DMS153 treated with DMSO at 0.1 percent for 48 hours (cell line): ENCODE results near the gene PPP4R2.
"Not testable (repeated sequence)": the region's sequence is repeated elsewhere in the genome, so short reads cannot be mapped to it uniquely, and the experiment has no call there.

ENCODE experiments used
- DNase-seq: peaks from one replicate; lab custom pipeline; 2025; ENCODE audit not compliant: unreplicated experiment; lab: John Stamatoyannopoulos, UW

The PPP4R2 gene

GRCh38 chr3:73021301-73021835 is 24.8 kb downstream of the PPP4R2 start:
- DNase-seq: no peak

DNA sequence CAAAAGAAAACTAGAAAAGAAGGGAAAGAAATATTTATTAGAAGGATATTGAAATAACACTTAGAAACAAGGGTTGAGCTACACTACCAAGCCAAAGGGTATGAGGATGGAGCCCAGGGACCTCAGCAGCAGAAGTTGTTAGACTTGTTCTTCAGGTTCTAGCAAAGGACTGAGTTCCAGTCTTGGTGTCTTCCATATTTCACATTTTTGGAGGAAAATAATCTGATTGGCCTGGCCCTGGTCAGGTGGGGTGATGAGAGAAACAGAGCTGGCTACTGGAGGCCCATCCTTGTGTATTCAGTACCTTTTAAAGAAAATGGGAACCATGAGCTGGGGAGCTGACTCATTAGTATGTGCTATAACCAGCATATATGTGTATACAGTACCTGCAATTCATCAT is 28.2 kb downstream of the PPP4R2 start:
- no peak for DNase-seq

- no peak for DNase-seq
Observed at GRCh38 chr3:73026111-73026759, 29.6 kb downstream of the PPP4R2 start.

- DNase-seq: no peak
Observed at GRCh38 chr3:73026760-73027113, 30.1 kb downstream of the PPP4R2 start.

DNA sequence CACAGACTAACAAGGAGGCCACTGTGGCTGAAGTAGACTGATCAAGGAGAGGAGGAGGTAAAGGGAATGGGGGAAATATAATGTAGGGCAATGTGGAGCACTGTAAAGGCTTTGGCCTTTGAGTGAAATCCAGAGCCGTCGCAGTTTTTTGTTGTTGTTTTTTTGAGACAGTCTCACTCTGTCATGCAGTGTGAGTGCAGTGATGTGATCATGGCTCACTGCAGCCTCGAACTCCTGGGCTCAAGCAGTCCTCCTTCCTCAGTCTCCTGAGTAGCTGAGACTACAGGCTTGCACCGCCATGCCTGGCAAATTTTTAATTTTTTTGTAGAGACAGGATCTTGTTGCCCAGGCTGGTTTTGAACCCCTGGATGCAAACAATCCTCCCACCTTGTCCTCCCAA is 32.2 kb downstream of the PPP4R2 start:
- DNase-seq: no peak

DNA sequence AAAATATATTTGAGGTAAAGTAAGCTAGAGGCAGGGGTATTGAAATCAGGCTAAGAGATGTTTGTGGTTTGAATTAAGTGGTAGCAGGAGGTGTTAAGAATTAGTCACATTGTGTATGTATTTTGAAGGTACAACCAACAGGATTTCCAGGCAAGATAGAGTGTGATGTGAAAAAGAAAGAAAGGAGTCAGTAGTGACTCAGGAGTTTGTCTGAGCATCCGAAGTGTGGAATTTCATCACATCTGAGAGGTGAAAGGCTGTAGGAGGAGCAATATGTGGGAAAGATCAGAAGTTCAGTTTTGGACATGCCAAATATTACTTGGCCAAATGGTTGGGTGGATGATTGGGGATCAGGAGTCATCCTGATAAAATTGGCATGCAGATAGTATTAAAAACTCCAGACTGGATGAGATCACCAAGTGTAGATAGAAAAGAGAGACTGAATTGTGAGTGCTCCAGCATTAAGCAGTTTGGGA is 32.7 kb downstream of the PPP4R2 start:
- no peak for DNase-seq

DNA sequence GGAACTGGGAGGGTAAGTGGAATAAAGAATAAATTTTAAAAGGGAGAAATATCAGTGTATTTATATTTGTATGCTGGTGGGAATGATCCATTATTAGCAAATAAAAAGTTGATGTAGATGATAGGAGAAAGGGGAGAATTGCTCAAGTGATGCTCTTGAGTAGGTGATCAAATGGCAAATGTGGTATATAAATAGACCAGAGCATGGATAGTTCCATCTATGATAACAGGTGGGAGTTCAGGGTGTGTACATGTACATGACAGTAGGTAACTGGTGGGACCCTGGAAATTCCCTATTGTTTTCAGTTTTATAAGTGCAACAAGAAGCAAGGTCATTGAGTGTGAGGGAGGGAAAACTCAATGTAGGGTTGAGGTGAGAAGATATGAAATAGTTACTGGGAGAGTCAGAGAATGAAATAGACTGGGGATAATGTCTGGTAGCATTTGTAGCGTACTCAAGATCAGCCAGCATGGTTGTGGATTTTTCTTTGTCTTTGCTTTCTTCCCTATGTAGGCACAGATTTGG is 33.5 kb downstream of the PPP4R2 start:
- DNase-seq: no peak

DNA sequence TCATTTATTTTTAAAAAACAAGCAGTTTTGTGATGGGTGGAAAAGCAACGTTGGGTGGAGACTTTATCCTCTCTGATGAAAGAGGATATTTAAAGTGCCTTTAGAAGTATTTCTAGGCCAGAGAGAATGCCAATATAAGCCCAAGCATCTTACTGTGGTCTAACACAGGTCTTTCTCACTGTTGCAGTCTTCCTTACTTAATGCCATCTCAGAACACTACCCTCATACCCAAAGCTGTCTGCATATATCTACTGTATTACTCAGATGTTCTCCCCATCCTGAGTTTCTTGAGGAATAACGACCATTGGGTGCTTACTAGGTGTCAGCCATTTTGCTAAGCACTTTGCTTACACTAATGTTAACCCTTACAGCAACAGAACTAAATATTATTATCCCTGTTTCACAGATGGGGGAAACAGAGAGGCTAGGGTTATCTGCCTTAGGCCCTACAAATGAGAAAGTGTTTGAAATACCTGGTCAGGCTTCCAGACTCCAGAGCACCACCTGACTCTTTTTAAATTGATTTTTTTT is 35.0 kb downstream of the PPP4R2 start:
- no peak for DNase-seq

DNA sequence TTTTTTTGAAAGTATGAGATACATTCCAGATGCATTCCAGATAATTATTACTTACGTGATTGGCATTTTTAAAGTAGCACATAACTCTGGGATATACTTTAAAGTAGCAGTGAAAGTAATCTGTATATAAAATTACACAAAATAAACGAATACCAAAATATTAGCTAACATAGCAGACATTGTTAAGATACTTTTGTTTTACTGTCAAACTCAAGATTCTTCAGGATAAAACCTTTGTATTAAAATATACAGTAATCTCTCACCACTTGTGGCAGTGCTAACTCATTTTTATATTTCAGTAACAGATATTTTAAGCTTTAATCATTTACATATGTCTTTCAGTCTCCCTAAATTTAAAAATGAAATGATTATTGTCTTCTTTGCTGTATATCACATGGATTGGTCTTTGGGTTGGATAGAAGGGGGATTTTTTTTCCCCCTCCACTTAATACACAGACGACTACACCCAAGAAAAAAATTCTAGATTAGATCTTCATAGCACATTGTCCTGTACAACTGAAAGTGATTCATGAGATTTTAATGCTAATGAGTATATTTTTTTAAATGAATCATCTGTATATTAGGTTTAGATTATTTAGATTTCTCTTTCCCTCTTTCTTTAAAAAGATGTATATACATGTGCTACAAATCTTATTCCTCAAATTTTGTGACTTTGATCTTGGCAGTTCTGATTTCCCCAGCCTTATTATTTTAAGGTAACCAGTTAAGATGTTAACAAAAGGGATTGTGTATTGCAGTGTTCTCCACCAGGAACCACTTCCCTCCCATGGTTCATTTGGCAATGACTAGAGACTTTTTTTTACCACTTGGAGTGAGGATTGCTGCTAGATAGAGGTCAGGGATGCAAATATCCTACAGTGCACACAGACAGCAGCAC is 40.3 kb downstream of the PPP4R2 start:
- DNase-seq: no peak

DNA sequence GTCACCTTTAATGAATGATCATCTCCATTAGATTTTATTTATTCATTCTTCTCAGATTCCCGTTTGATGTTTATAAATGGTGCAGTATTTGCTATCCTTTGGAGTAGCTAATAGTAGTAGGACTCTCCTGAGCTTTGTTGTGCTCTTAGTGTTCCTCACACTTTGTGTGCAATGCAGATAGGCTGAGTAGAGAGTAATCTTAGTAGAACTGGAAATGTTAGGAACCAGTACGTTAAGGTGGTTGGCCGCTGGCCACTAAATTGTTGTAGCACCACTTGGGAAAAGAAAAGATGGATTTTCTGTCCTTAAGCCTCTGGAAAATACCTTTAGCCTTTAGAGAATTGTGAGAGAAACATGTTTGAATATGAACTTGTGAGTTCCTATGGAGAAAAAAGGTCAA is 44.9 kb downstream of the PPP4R2 start:
- no peak for DNase-seq

DNA sequence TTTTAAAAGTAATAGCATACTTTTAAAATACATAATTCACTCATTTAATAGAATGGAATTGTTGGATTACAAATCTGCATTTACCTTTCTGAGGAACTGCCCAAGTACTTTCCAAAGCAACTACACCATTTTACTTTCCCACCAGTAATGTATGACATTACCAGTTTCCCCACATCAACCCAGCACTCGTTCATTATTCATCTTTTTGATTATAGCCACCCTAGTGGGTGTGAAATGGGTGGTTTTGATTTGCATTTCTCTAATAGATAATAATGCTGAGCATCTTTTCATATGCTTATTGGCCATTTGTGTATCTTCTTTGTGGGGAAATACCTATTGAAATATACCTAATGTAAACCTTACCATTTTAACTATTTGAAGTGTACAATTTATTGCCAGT is 46.8 kb downstream of the PPP4R2 start:
- no peak for DNase-seq

DNA sequence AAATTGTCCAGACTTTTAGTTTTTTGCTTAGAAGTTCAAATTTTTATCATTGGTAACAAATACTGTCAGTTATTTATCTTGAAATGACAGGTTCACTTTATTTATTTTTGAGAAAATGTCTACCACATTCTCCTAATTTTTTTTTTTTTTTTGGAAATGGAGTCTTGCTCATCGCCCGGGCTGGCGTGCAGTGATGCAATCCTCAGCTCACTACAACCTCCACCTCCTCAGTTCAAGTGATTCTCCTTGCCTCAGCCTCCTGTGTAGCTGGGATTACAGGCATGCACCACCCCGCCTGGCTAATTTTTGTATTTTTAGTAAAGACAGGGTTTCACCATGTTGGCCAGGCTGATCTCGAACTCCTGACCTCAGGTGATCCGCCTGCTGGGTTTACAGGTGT is 48.8 kb downstream of the PPP4R2 start:
- no peak for DNase-seq

DNA sequence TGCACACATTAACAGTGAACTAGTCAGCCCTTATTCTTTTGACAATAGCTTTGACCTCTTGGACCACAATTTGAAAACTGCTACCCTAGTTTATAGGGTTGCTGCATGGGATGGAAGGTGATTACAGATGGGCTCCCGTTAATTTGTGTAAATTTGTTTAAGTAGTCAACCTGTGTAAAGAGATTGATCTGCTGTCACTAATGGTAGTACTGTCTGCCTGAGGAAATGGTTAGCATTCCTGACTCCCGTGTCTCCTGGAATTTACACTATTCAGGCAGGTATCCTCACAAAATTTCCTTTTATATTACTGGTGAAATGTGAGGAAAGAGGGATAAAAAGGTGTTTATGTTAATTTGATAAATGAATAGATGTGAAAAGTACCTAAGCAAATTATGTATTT is 49.6 kb downstream of the PPP4R2 start:
- no peak for DNase-seq

DNA sequence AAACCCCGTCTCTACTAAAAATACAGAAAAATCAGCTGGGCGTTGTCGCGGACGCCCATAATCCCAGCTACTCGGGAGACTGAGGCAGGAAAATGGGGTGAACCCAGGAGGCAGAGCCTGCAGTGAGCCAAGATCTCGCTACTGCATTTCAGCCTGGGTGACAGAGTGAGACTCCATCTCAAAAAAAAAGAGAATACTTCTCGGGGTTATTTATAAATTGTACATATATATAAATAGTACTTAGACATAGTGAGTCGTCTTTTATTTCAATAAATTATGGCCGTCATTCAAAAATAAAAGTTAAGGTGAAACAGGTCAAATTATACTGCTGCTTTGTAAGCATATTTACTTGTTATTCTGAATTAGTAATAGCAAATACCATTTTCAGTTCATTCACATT is 52.7 kb downstream of the PPP4R2 start:
- DNase-seq: no peak

DNA sequence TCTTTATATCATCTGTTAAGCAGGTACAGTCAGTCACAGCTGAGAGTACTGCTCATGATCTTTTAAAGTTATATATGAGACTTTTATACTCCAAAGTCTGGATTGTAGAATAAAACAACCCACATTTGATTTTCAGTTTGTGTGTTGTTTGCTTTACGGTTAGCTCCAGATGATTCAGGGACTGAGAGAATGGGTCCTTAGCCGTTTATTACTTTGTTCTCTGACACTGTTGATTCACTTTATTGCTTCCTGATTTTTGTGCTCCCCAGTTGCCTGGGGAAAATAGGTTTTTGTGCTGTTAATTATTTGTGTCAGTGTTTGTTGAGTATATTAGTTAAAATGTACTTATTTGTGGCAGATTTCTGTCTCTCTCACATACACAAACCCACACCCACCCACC is 56.2 kb downstream of the PPP4R2 start:
- peak; percentile 5 for DNase-seq

DNA sequence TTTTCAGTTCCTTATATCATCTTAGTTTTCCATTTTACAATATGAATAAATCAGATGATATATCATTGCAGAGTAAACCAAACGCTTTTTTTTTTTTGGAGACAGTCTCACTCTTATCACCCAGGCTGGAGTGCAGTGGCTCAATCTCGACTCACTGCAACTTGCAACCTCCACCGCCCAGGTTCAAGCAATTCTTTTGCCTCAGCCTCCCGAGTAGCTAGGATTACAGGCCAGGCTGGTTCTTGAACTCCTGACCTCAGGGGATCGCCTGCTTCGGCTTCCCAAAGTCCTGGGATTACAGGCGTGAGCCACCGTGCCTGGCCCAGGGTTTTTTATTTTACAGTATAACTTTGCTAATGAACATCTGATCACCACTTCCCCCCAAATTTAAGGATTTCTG is 59.0 kb downstream of the PPP4R2 start:
- DNase-seq: no peak

DNA sequence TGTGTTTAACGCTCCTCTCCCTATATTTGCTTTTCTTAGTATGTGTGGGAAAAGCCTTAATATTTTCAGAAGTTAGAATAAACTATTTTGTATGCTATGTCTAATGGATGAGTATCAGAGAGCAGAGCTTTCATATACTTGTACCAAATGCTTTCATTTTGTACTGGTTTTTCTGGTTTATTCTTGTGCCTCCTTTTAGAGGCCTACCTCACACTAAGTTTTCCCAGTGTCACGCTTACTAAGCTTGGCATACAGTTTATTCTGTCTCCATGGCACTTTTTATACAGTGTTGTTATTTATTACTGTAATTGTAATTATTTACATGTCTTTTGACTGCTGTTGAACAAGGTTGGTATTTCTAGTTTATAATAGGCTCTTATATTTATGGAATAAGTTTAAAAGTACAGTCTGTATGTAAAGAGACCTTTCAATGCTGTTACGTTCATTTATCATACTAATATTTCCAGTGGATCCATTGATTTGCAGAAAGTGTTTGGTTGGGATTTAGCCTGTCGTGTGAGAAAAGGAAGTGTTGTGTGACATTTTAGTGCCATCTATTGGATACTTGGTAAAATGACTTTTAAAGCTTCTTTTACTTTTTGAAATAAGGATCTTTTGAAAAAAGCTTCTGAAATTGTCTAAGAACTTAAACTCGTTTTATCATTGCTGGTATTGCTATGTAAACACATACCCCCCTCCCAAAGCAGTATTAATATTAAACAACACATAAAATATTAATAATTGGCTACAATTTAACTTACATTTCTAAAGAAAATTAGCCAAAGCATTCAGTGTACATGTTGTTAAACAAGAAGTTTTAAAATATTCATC is 59.6 kb downstream of the PPP4R2 start:
- DNase-seq: peak; percentile 3

GRCh38 chr3:73056845-73057150 is 60.2 kb downstream of the PPP4R2 start:
- no peak for DNase-seq

DNA sequence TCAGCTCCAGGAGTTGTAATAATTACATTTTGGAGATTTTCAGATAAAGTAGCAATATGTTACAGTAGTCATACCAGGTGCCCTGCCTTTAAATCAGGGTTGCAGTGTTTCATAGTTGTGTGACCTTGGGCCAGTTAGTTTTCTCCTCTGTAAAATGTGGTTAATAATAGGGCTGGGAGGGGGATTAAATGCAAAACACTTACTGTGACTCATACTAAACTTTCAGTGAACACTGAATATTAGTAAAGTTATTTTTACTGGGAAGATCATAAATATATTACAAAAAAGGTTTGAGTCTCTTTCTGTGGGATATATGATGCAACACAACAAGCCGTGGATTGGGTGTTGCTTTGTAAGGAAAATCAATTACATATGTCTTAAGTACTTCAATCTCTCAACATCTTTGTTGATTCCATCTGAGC is 63.7 kb downstream of the PPP4R2 start:
- DNase-seq: no peak

DNA sequence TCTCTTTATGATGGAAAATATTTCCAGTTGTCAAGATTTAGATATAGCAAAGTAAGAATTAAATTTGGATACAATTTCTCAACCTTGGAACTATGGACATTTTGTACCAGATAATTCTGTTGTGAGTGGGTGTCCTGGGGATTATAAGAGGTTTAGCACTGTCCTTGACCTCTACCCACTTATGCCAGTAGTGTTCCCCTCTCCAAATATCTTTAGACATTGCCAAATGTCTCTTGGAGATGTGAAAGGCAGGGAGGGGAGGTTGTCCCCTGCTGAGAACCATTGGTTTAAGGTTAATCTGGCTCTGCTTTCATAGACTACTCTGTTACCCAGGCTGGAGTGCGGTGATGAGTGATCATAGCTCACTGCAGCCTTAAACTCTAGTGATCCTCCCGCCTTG is 64.8 kb downstream of the PPP4R2 start, which contains the start of gene EBLN2:
EBLN2 (plus strand) TSS at position 244 of the 400 bp plus-strand sequence. CDS start 423 bp downstream, outside the sequence.
- no peak for DNase-seq

GRCh38 chr3:73066243-73066642 is 69.6 kb downstream of the PPP4R2 start:
- DNase-seq: not testable (repeated sequence)
